K562 (cell line): ENCODE results near the gene SP6. TPM values are rescaled to one million over a fixed set of nuclear protein-coding genes. Genes with fewer than 3 reads are reported as not detected.

Experiments
- ATAC-seq: fragments of 200-7000 bp; cut with Tn5 transposase; 3 replicates; pipeline ENCODE4 v1.9.1; 2020; ENCODE audit warnings: moderate library complexity
- BruUV-seq: library from RNA; stranded (reverse); fragments of 400-500 nt; replicated peaks from 2 replicates; lab custom pipeline; 2021; lab: Mats Ljungman, UMichigan
- CTCF ChIA-PET: fragments of 300-600 bp; formaldehyde crosslinking; extraction: SDS; loops from one replicate; lab custom pipeline; 2021; ENCODE audit warnings: low intra/inter-chr PET ratio; lab: Yijun Ruan, JAX
- POLR2A ChIA-PET: fragments of 300-600, 350-650 bp; sonication (Branson Sonifier 250); formaldehyde crosslinking; extraction: SDS; loops from one replicate; lab custom pipeline; 2021; ENCODE audit warnings: antibody characterized with exemption, inconsistent platforms; lab: Yijun Ruan, JAX
- DNase-seq, 4 experiments: peaks; one replicate each; pipeline versions ENCODE4 v3.0.0 to v3.0.0-alpha.2; 2011 to 2018; ENCODE audit warnings: low spot score in 3 of 4, mixed read lengths in 3 of 4; ENCODE audit errors: extremely low read depth in 1 of 4
- FAIRE-seq: peaks from 2 replicates; lab custom pipeline; 2011; peaks lifted over from hg19 to GRCh38; lab: Jason Lieb, UNC
- H2AFZ ChIP-seq: 2 replicates; pipeline ENCODE4 v1.6.0; 2011; ENCODE audit warnings: low read depth, low read length, control low read depth, inconsistent platforms
- H3K27ac ChIP-seq: fragments of 200-600 bp; 3 replicates; pipeline ENCODE4 v1.8.0; 2011; ENCODE audit warnings: low read depth, mild to moderate bottlenecking, control low read depth, inconsistent platforms, low read length, moderate library complexity, mixed read lengths; ENCODE audit errors: extremely low read depth
- H3K27me3 ChIP-seq, 2 experiments: fragments of 300-600 bp in 1 of 2; 2 replicates in 1 of 2; 3 replicates in 1 of 2; pipeline versions ENCODE4 v1.6.0 to v1.8.0; 2011; ENCODE audit warnings: inconsistent platforms in 2 of 2, low read length in 2 of 2, mild to moderate bottlenecking in 1 of 2, mixed read lengths in 1 of 2, moderate library complexity in 1 of 2; ENCODE audit not compliant: control insufficient read depth in 2 of 2, insufficient read depth in 2 of 2
- H3K36me3 ChIP-seq: fragments of 300-600 bp; 3 replicates; pipeline ENCODE4 v1.8.0; 2011; ENCODE audit warnings: mild to moderate bottlenecking, low read length, inconsistent platforms; ENCODE audit not compliant: control insufficient read depth, insufficient read depth
- H3K4me1 ChIP-seq, 2 experiments: fragments of 200-600 bp in 1 of 2; replicated peaks in 1 of 2; 2 replicates in 1 of 2; 3 replicates in 1 of 2; pipeline versions ENCODE4 v1.5.1 to v1.8.0; 2011; ENCODE audit warnings: inconsistent platforms in 2 of 2, low read length in 2 of 2, mild to moderate bottlenecking in 1 of 2, mixed read lengths in 1 of 2, moderate library complexity in 1 of 2; ENCODE audit not compliant: control insufficient read depth in 2 of 2, insufficient read depth in 2 of 2
- H3K4me2 ChIP-seq: 2 replicates; pipeline ENCODE4 v1.6.1; 2011; ENCODE audit warnings: low read length, control low read depth, inconsistent platforms, mixed read lengths; ENCODE audit not compliant: insufficient read depth
- H3K4me3 ChIP-seq: fragments of 200-600 bp; sonication (generic), shearing (Covaris generic); 2 replicates; pipeline ENCODE4 v1.5.1; 2016; ENCODE audit warnings: control low read depth, inconsistent platforms
- H3K79me2 ChIP-seq: fragments of 200-600 bp; 3 replicates; pipeline ENCODE4 v1.8.0; 2011; ENCODE audit warnings: low read length, inconsistent platforms; ENCODE audit not compliant: control insufficient read depth, insufficient read depth
- H3K9ac ChIP-seq, 2 experiments: 2 replicates each; pipeline versions ENCODE4 v1.6.0 to v1.6.1; 2011; ENCODE audit warnings: low read depth in 2 of 2, low read length in 2 of 2, control low read depth in 1 of 2, inconsistent platforms in 1 of 2, mild to moderate bottlenecking in 1 of 2, mixed read lengths in 1 of 2; ENCODE audit not compliant: insufficient read depth in 1 of 2
- H3K9me1 ChIP-seq: one replicate; pipeline ENCODE4 v1.6.0; 2011; ENCODE audit warnings: inconsistent platforms, mild to moderate bottlenecking, low read length, moderate library complexity; ENCODE audit not compliant: control insufficient read depth, insufficient read depth
- H3K9me3 ChIP-seq: replicated peaks from 2 replicates; pipeline ENCODE4 v1.5.1; 2011; ENCODE audit warnings: low read depth, low read length, inconsistent platforms; ENCODE audit not compliant: control insufficient read depth, insufficient read depth
- H4K20me1 ChIP-seq: replicated peaks from 2 replicates; pipeline ENCODE4 v1.6.1; 2011; ENCODE audit warnings: low read length, inconsistent platforms, mixed read lengths; ENCODE audit not compliant: control insufficient read depth, insufficient read depth
- ARHGAP35 ChIP-seq: fragments of 450-650 bp; IDR thresholded peaks from 2 replicates; pipeline ENCODE4 v1.6.1; 2018; ENCODE audit not compliant: partially characterized antibody
- DPF2 ChIP-seq: fragments of 450-650 bp; IDR thresholded peaks from 2 replicates; pipeline ENCODE4 v1.6.1; 2016
- HMGN3 ChIP-seq: IDR thresholded peaks from 2 replicates; pipeline ENCODE4 v1.6.1; 2011; ENCODE audit warnings: borderline replicate concordance, low read depth, mild to moderate bottlenecking, mixed read lengths, low read length; ENCODE audit not compliant: insufficient read length; ENCODE audit errors: extremely low read depth
- KLF1 ChIP-seq: fragments of 450-650 bp; IDR thresholded peaks from 2 replicates; pipeline ENCODE4 v1.6.1; 2016; ENCODE audit warnings: missing genetic modification characterization, missing compliant biosample characterization
- RAD21 ChIP-seq, 2 experiments: fragments of 250-450 bp in 1 of 2; fragments of 450-650 bp in 1 of 2; sonication (Bioruptor Pico) in 1 of 2; formaldehyde crosslinking in 1 of 2; IDR thresholded peaks in 1 of 2; conservative IDR thresholded peaks in 1 of 2; 2 replicates each; pipeline versions ENCODE4 v1.4.0 to v1.8.0; 2020 to 2022; ENCODE audit warnings: mild to moderate bottlenecking in 2 of 2, moderate library complexity in 1 of 2
- RBM15 ChIP-seq: fragments of 200-400 bp; formaldehyde crosslinking; IDR thresholded peaks from 2 replicates; pipeline ENCODE4 v1.6.1; 2018; ENCODE audit warnings: mild to moderate bottlenecking, low read length, moderate library complexity; ENCODE audit not compliant: insufficient read depth
- RBM17 ChIP-seq: fragments of 200-400 bp; formaldehyde crosslinking; IDR thresholded peaks from 2 replicates; pipeline ENCODE4 v1.6.1; 2017; ENCODE audit warnings: low read depth, mild to moderate bottlenecking, low read length, borderline replicate concordance
- RBM22 ChIP-seq: fragments of 200-400 bp; formaldehyde crosslinking; IDR thresholded peaks from 2 replicates; pipeline ENCODE4 v1.6.1; 2018; ENCODE audit warnings: low read length, low read depth; ENCODE audit not compliant: poor library complexity, severe bottlenecking
- RCOR1 ChIP-seq, 2 experiments: IDR thresholded peaks; 2 replicates each; pipeline ENCODE4 v1.6.1; 2012; ENCODE audit warnings: low read depth in 2 of 2, low read length in 2 of 2, borderline replicate concordance in 1 of 2, improper control_type of control experiment in 1 of 2
- SMC3 ChIP-seq: conservative IDR thresholded peaks from 2 replicates; pipeline ENCODE4 v1.6.1; 2011; ENCODE audit warnings: low read depth, low read length, improper control_type of control experiment; ENCODE audit not compliant: insufficient read depth
- TOE1 ChIP-seq, 2 experiments: fragments of 450-650 bp in 1 of 2; sonication (generic) in 1 of 2; formaldehyde crosslinking in 1 of 2; IDR thresholded peaks; 2 replicates each; pipeline versions ENCODE4 v1.7.1 to v1.8.0; 2016 to 2022; ENCODE audit warnings: borderline replicate concordance in 2 of 2, mild to moderate bottlenecking in 2 of 2, antibody characterized with exemption in 1 of 2, inconsistent platforms in 1 of 2, low read depth in 1 of 2, missing genetic modification reagents in 1 of 2, moderate library complexity in 1 of 2
- ZFPM2 ChIP-seq: fragments of 250-450 bp; sonication (Bioruptor Pico); IDR thresholded peaks from 2 replicates; pipeline ENCODE4 v1.5.1; 2022; ENCODE audit warnings: mild to moderate bottlenecking
- ZNF134 ChIP-seq: fragments of 250-450 bp; sonication (Bioruptor Pico); conservative IDR thresholded peaks from 2 replicates; pipeline ENCODE4 v1.4.0; 2020
- ZNF23 ChIP-seq: fragments of 250-450 bp; sonication (Bioruptor Pico); IDR thresholded peaks from 2 replicates; pipeline ENCODE4 v1.4.0; 2020; ENCODE audit warnings: mild to moderate bottlenecking
- ZNF830 ChIP-seq: fragments of 250-450 bp; sonication (Bioruptor Pico); IDR thresholded peaks from 2 replicates; pipeline ENCODE4 v1.5.0; 2021; ENCODE audit warnings: mild to moderate bottlenecking
- WGBS: fragments of 100-300 bp; shearing (Covaris generic); methylation state at CpG from one replicate; pipeline ENCODE4 v1.1.6; 2016; ENCODE audit warnings: low coverage, mixed read lengths; ENCODE audit not compliant: insufficient coverage; ENCODE audit errors: missing lambda C conversion rate; 5-methylcytosine and 5-hydroxymethylcytosine counted together
- in situ Hi-C: fragments of 300-500 bp; cut with MboI; formaldehyde crosslinking; loops from 4 replicates; pipeline ENCODE4 v1.15.0; 2018; ENCODE audit warnings: inconsistent platforms, mixed read lengths
- intact Hi-C: fragments of 100-400 bp; cut with micrococcal nuclease; formaldehyde crosslinking; loops from 2 replicates; pipeline ENCODE4 v1.14.2; 2022
- polyA plus RNA-seq, 8 experiments: library from polyadenylated mRNA; depleted of rRNA in 4 of 8; stranded (reverse) in 5 of 8; unstranded in 3 of 8; fragments of >200 nt; fragmentation: Nextera tagmentation in 2 of 8; fragmentation: Illumina TruSeq in 1 of 8; extraction: Ambion mirVana in 2 of 8; extraction: Trizol in 1 of 8; gene quantifications; 2 replicates each; pipeline versions ENCODE4 v1.2.1 to v1.2.3, GENCODE V29; 2011 to 2014; ENCODE audit warnings: inconsistent platforms in 1 of 8, missing spikeins in 1 of 8
- total RNA-seq, 7 experiments: library from RNA; depleted of rRNA in 6 of 7; stranded (reverse); fragments of >200 nt in 6 of 7; fragmentation: Illumina TruSeq in 2 of 7; extraction: Trizol in 2 of 7; gene quantifications; 2 replicates each; pipeline versions ENCODE4 v1.2.1 to v1.2.3, GENCODE V29; 2011 to 2021; ENCODE audit warnings: low replicate concordance in 1 of 7
- TF ChIP-seq, protein P1 (sequence below): fragments of 450-650 bp; IDR thresholded peaks from 2 replicates; pipeline ENCODE4 v1.6.1; 2017; ENCODE audit warnings: mild to moderate bottlenecking, moderate library complexity
- TF ChIP-seq, protein P2 (sequence below), 3 experiments: IDR thresholded peaks in 2 of 3; conservative IDR thresholded peaks in 1 of 3; 2 replicates each; pipeline ENCODE4 v1.5.1; 2011 to 2012; ENCODE audit warnings: low read length in 3 of 3, mild to moderate bottlenecking in 3 of 3, control low read depth in 2 of 3, improper control_type of control experiment in 1 of 3, inconsistent platforms in 1 of 3, low read depth in 1 of 3, mixed read lengths in 1 of 3, moderate library complexity in 1 of 3; ENCODE audit not compliant: insufficient read depth in 2 of 3

The SP6 gene
- total and polyA plus RNA-seq, 9 of the 15 experiments (the other 6 are each of a cell fraction or from before 2014, with no cell fraction given): 0.11 to 7.9 (median 2.2) TPM

DNA sequence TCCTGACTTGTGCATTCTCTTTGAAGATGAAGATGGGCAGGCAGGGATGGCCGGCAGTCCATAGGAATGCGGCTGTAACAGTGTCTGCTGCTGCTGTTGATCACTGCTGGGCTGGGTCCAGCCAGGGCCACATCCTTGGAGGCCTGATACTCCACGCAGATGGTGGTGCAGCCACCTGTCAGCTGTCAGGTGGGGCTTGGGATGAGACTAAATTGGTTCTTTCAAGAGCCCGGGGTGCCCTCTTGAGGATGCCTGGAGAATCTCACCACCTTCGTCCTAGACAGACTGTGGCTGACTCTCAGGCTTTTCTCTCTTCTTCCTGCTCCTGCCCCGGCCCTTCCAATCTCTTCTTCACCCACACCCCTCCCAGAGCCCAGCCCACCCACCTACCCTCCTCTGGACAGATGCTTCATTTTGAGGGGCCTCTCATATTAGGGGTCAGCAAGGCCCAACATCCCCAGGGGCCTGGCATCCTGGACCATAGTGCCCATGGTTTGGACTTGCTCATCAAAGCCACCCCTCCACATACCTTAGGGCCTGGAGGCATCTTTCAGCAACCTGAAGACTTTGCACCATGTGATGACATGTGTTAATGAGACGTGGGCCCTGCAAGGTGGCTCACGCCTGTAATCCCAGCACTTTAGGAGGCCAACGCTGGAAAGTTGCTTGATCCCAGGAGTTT is 48.5 kb downstream of the SP6 start:
- BruUV-seq: no TSS peak
- peaks cover 2% of the 10 kb centered on the region; the same call in 1 of the 3 replicates for H3K36me3 ChIP-seq
- no peaks in the 10 kb centered on the region for H3K9me1 ChIP-seq
- in situ Hi-C loops (no loop called here), intact Hi-C loops (loop anchor here (1.0 to 5.0 kb wide), 2 partner anchors 26 to 105 kb away; no protein-coding TSS in a partner anchor)
- H3K27me3 ChIP-seq: peaks cover 0 to 29% of the 10 kb centered on the region in 2 experiments; a peak in 3 of 5 replicates
- H3K4me3 ChIP-seq: no peak overlapping the region
- ChIA-PET POLR2A (interaction anchor here (0.6 to 1.4 kb wide), 5 partner anchors 18 to 919 kb away, joined by 3 to 5 read pairs (median 4); partner anchors contain the start of genes LRRC46, MRPL10 and OSBPL7), CTCF (interaction anchor here (0.6 to 1.2 kb wide), 3 partner anchors 26 to 103 kb away, joined by 3 to 6 read pairs (median 4); no protein-coding TSS in a partner anchor)
- FAIRE-seq: peak; percentile 94
- no peaks in the 10 kb centered on the region for H3K79me2 ChIP-seq
- H3K9me3 ChIP-seq: no peaks in the 10 kb centered on the region
- no peak overlapping the region for H3K4me2 ChIP-seq
- no peak overlapping the region for H2AFZ ChIP-seq
- no peak overlapping the region for H3K9ac ChIP-seq
- H3K4me1 ChIP-seq: peaks cover 0 to 6% of the 10 kb centered on the region in 2 experiments; a peak in 1 of 5 replicates
- H4K20me1 ChIP-seq: peaks cover 16% of the 10 kb centered on the region; the same call in 1 of the 2 replicates
- no peak overlapping the region for H3K27ac ChIP-seq
- DNase-seq: peak; percentile 59 to 68 (median 63)
- ATAC-seq: peak; percentile 95
- 9% methylated on average over 8 of the region's 9 CpGs for WGBS
- TF ChIP-seq RCOR1 (IDR thresholded peaks at IDR 0.05; ENCODE audit: borderline replicate concordance in 1 of 2, low read depth in 2 of 2, low read length in 2 of 2): no peak; a peak in 1 of 4 replicates
- TF ChIP-seq ZNF830: no peak
- TF ChIP-seq ARHGAP35: no peak
- no peak for TF ChIP-seq RBM22
- TF ChIP-seq, protein P1, sequence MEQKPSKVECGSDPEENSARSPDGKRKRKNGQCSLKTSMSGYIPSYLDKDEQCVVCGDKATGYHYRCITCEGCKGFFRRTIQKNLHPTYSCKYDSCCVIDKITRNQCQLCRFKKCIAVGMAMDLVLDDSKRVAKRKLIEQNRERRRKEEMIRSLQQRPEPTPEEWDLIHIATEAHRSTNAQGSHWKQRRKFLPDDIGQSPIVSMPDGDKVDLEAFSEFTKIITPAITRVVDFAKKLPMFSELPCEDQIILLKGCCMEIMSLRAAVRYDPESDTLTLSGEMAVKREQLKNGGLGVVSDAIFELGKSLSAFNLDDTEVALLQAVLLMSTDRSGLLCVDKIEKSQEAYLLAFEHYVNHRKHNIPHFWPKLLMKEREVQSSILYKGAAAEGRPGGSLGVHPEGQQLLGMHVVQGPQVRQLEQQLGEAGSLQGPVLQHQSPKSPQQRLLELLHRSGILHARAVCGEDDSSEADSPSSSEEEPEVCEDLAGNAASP: no peak
- TF ChIP-seq, protein P2, sequence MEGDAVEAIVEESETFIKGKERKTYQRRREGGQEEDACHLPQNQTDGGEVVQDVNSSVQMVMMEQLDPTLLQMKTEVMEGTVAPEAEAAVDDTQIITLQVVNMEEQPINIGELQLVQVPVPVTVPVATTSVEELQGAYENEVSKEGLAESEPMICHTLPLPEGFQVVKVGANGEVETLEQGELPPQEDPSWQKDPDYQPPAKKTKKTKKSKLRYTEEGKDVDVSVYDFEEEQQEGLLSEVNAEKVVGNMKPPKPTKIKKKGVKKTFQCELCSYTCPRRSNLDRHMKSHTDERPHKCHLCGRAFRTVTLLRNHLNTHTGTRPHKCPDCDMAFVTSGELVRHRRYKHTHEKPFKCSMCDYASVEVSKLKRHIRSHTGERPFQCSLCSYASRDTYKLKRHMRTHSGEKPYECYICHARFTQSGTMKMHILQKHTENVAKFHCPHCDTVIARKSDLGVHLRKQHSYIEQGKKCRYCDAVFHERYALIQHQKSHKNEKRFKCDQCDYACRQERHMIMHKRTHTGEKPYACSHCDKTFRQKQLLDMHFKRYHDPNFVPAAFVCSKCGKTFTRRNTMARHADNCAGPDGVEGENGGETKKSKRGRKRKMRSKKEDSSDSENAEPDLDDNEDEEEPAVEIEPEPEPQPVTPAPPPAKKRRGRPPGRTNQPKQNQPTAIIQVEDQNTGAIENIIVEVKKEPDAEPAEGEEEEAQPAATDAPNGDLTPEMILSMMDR (IDR thresholded peaks at IDR 0.05 in 2 of 3, conservative IDR thresholded peaks at IDR 0.05 in 1 of 3; ENCODE audit: insufficient read depth in 2 of 3, low read depth in 1 of 3, low read length in 3 of 3): peak; percentile 71 to 81 (median 81)
- no peak for TF ChIP-seq HMGN3
- no peak for TF ChIP-seq TOE1 (IDR thresholded peaks at IDR 0.05; ENCODE audit: borderline replicate concordance)
- no peak for TF ChIP-seq TOE1 (CRISPR knock-in tag; IDR thresholded peaks at IDR 0.05; ENCODE audit: borderline replicate concordance, low read depth)
- TF ChIP-seq SMC3: peak; percentile 49; the same call in 1 of the 2 replicates
- TF ChIP-seq ZNF134: no peak
- TF ChIP-seq KLF1 (tag): no peak
- TF ChIP-seq DPF2: no peak
- TF ChIP-seq RAD21 (CRISPR knock-in tag; conservative IDR thresholded peaks at IDR 0.05 in 1 of 2, IDR thresholded peaks at IDR 0.05 in 1 of 2): peak; percentile 40 to 64
- TF ChIP-seq RBM17: no peak
- TF ChIP-seq ZFPM2 (CRISPR knock-in tag): no peak
- no peak for TF ChIP-seq RBM15
- no peak for TF ChIP-seq ZNF23 (CRISPR knock-in tag)
